H1 (cell line): ENCODE results near the gene CST8. TPM values are rescaled to one million over a fixed set of nuclear protein-coding genes. Genes with fewer than 3 reads are reported as not detected.
A peak's percentile ranks its signal among the peaks of the same experiment; 100 is the strongest.

Source experiments
- CTCF ChIA-PET: fragments of 300-600 bp; sonication (Branson Sonifier 250); formaldehyde crosslinking; loops from one replicate; lab custom pipeline; 2021; ENCODE audit not compliant: partially characterized antibody; lab: Charles Lee
- POLR2A ChIA-PET: fragments of 300-600 bp; sonication (Branson Sonifier 250); formaldehyde crosslinking; loops from one replicate; lab custom pipeline; 2021; ENCODE audit warnings: inconsistent platforms; ENCODE audit not compliant: partially characterized antibody; lab: Charles Lee
- DNase-seq, 2 experiments: peaks; one replicate each; pipeline versions ENCODE4 v3.0.0 to v3.0.0-alpha.2; 2010 to 2022; ENCODE audit warnings: low spot score in 2 of 2, low read depth in 1 of 2, mixed read lengths in 1 of 2
- FAIRE-seq: peaks from 2 replicates; lab custom pipeline; 2011; peaks lifted over from hg19 to GRCh38; lab: Jason Lieb, UNC
- H2AFZ ChIP-seq: 2 replicates; pipeline ENCODE4 v1.8.1; 2012; ENCODE audit warnings: low read length, inconsistent platforms
- H2AK5ac ChIP-seq: 2 replicates; pipeline ENCODE4 v1.6.1; 2013; ENCODE audit warnings: low read depth, low read length
- H2BK120ac ChIP-seq: replicated peaks from 2 replicates; pipeline ENCODE3; 2013; ENCODE audit warnings: low read depth, low read length, inconsistent platforms
- H2BK12ac ChIP-seq: 2 replicates; pipeline ENCODE4 v1.6.1; 2013; ENCODE audit warnings: low read depth, low read length
- H2BK15ac ChIP-seq: 2 replicates; pipeline ENCODE4 v1.6.1; 2013; ENCODE audit warnings: low read length
- H2BK20ac ChIP-seq: 2 replicates; pipeline ENCODE4 v1.6.1; 2013; ENCODE audit warnings: low read length
- H2BK5ac ChIP-seq: 2 replicates; pipeline ENCODE4 v1.6.1; 2013; ENCODE audit warnings: low read depth, low read length
- H3K14ac ChIP-seq: 2 replicates; pipeline ENCODE4 v1.6.1; 2013; ENCODE audit warnings: inconsistent platforms; ENCODE audit not compliant: insufficient read length
- H3K18ac ChIP-seq: 2 replicates; pipeline ENCODE4 v1.6.1; 2013; ENCODE audit warnings: low read length; ENCODE audit errors: extremely low read depth
- H3K23ac ChIP-seq: 2 replicates; pipeline ENCODE4 v1.6.1; 2013; ENCODE audit warnings: inconsistent platforms; ENCODE audit not compliant: insufficient read length
- H3K23me2 ChIP-seq: 2 replicates; pipeline ENCODE4 v1.6.1; 2013; ENCODE audit warnings: low read depth, low read length
- H3K27ac ChIP-seq: 2 replicates; pipeline ENCODE4 v1.6.1; 2011; ENCODE audit warnings: low read depth, low read length, inconsistent platforms
- H3K27me3 ChIP-seq, 4 experiments: replicated peaks in 1 of 4; 1 replicate in 1 of 4; 2 replicates in 3 of 4; pipeline versions ENCODE4 v1.6.1 to v1.8.1; 2011 to 2013; ENCODE audit warnings: low read length in 3 of 4, mild to moderate bottlenecking in 3 of 4, inconsistent platforms in 2 of 4, mixed read lengths in 2 of 4, moderate library complexity in 1 of 4; ENCODE audit not compliant: control insufficient read depth in 3 of 4, insufficient read depth in 3 of 4; ENCODE audit errors: extremely low read depth in 1 of 4
- H3K36me3 ChIP-seq, 4 experiments: 2 replicates each; pipeline versions ENCODE4 v1.6.1 to v1.8.1; 2011 to 2013; ENCODE audit warnings: mild to moderate bottlenecking in 4 of 4, low read length in 3 of 4, moderate library complexity in 2 of 4, control low read depth in 1 of 4, inconsistent platforms in 1 of 4; ENCODE audit not compliant: insufficient read depth in 4 of 4, control insufficient read depth in 2 of 4
- H3K4ac ChIP-seq: replicated peaks from 2 replicates; pipeline ENCODE3; 2013; ENCODE audit warnings: low read length, low read depth, mixed read lengths, inconsistent platforms; ENCODE audit not compliant: insufficient read length
- H3K4me1 ChIP-seq, 4 experiments: replicated peaks in 1 of 4; 1 replicate in 1 of 4; 2 replicates in 3 of 4; pipeline versions ENCODE4 v1.6.1 to v1.8.1; 2011 to 2013; ENCODE audit warnings: low read length in 3 of 4, inconsistent platforms in 2 of 4, mixed read lengths in 1 of 4; ENCODE audit not compliant: insufficient read depth in 4 of 4, control insufficient read depth in 3 of 4
- H3K4me2 ChIP-seq, 2 experiments: 2 replicates each; pipeline versions ENCODE4 v1.6.1 to v1.8.1; 2011 to 2013; ENCODE audit warnings: low read depth in 2 of 2, low read length in 2 of 2, control low read depth in 1 of 2, inconsistent platforms in 1 of 2, mild to moderate bottlenecking in 1 of 2; ENCODE audit not compliant: insufficient read depth in 1 of 2
- H3K4me3 ChIP-seq, 4 experiments: fragments of 200-600, 300-600 bp in 1 of 4; sonication (generic), shearing (Covaris generic), sonication (Bioruptor Twin) in 1 of 4; 2 replicates each; pipeline versions ENCODE4 v1.5.1 to v1.8.1; 2011 to 2016; ENCODE audit warnings: low read length in 4 of 4, low read depth in 3 of 4, control low read depth in 2 of 4, inconsistent platforms in 2 of 4, mild to moderate bottlenecking in 2 of 4, mixed read lengths in 1 of 4, moderate library complexity in 1 of 4; ENCODE audit not compliant: insufficient read depth in 2 of 4; ENCODE audit errors: extremely low read depth in 1 of 4
- H3K56ac ChIP-seq: replicated peaks from 2 replicates; pipeline ENCODE3; 2013; ENCODE audit warnings: low read depth, mild to moderate bottlenecking, mixed read lengths, low read length, inconsistent platforms; ENCODE audit not compliant: insufficient read length
- H3K79me1 ChIP-seq: 2 replicates; pipeline ENCODE4 v1.6.1; 2013; ENCODE audit warnings: low read depth, low read length, control low read depth
- H3K79me2 ChIP-seq, 2 experiments: 2 replicates each; pipeline versions ENCODE4 v1.6.1 to v1.8.1; 2012 to 2013; ENCODE audit warnings: low read length in 2 of 2, mild to moderate bottlenecking in 2 of 2, inconsistent platforms in 1 of 2; ENCODE audit not compliant: insufficient read depth in 2 of 2, control insufficient read depth in 1 of 2
- H3K9ac ChIP-seq, 4 experiments: replicated peaks in 1 of 4; 1 replicate in 1 of 4; 2 replicates in 3 of 4; pipeline versions ENCODE4 v1.6.1 to v1.8.1; 2011 to 2013; ENCODE audit warnings: low read depth in 3 of 4, low read length in 3 of 4, control low read depth in 2 of 4, mild to moderate bottlenecking in 2 of 4, moderate library complexity in 2 of 4, inconsistent platforms in 1 of 4; ENCODE audit errors: extremely low read depth in 1 of 4
- H3K9me3 ChIP-seq, 2 experiments: 2 replicates each; pipeline versions ENCODE4 v1.6.1 to v1.8.1; 2012 to 2013; ENCODE audit warnings: mild to moderate bottlenecking in 2 of 2, moderate library complexity in 2 of 2, control low read depth in 1 of 2, inconsistent platforms in 1 of 2, low read depth in 1 of 2, low read length in 1 of 2, mixed read lengths in 1 of 2; ENCODE audit not compliant: insufficient read depth in 2 of 2
- H4K20me1 ChIP-seq, 2 experiments: replicated peaks in 1 of 2; 2 replicates each; pipeline versions ENCODE3 to v1.8.1; 2011 to 2013; ENCODE audit warnings: inconsistent platforms in 2 of 2, low read length in 2 of 2, mild to moderate bottlenecking in 1 of 2; ENCODE audit not compliant: insufficient read depth in 2 of 2, control insufficient read depth in 1 of 2
- H4K5ac ChIP-seq: 2 replicates; pipeline ENCODE4 v1.6.1; 2013; ENCODE audit warnings: low read length, low read depth, mixed read lengths, inconsistent platforms; ENCODE audit not compliant: insufficient read length
- H4K8ac ChIP-seq: 2 replicates; pipeline ENCODE4 v1.8.0; 2013; ENCODE audit warnings: mild to moderate bottlenecking, moderate library complexity, low read length, inconsistent platforms; ENCODE audit not compliant: insufficient read depth; ENCODE audit errors: extremely low read depth
- H4K91ac ChIP-seq: replicated peaks from 2 replicates; pipeline ENCODE3; 2013; ENCODE audit warnings: low read length, mixed read lengths, inconsistent platforms; ENCODE audit not compliant: insufficient read length
- BRCA1 ChIP-seq: IDR thresholded peaks from 2 replicates; pipeline ENCODE4 v1.6.1; 2012; ENCODE audit warnings: low read depth, low read length, improper control_type of control experiment
- CBX5 ChIP-seq: fragments of 300-800, 300-1000 bp; sonication (generic); IDR thresholded peaks from 2 replicates; pipeline ENCODE4 v1.7.1; 2016; ENCODE audit warnings: antibody characterized with exemption, low read length, low read depth
- CREB1 ChIP-seq: IDR thresholded peaks from 2 replicates; pipeline ENCODE4 v1.6.1; 2012; ENCODE audit warnings: inconsistent platforms
- GABPA ChIP-seq: IDR thresholded peaks from 2 replicates; pipeline ENCODE4 v1.6.1; 2011; ENCODE audit warnings: mild to moderate bottlenecking, low read length, moderate library complexity, borderline replicate concordance; ENCODE audit not compliant: insufficient read depth
- HDAC6 ChIP-seq: IDR thresholded peaks from one replicate; pipeline ENCODE4 v1.7.1; 2012; ENCODE audit warnings: low read depth, mild to moderate bottlenecking, inconsistent platforms, low read length, moderate library complexity
- MAFK ChIP-seq: IDR thresholded peaks from 2 replicates; pipeline ENCODE4 v1.6.1; 2012; ENCODE audit warnings: low read depth, mild to moderate bottlenecking, improper control_type of control experiment, low read length
- NANOG ChIP-seq: IDR thresholded peaks from 2 replicates; pipeline ENCODE4 v1.6.1; 2011; ENCODE audit warnings: low read length, low read depth, mild to moderate bottlenecking, inconsistent platforms; ENCODE audit not compliant: insufficient read depth, poor library complexity, severe bottlenecking
- POLR2AphosphoS5 ChIP-seq: IDR thresholded peaks from 2 replicates; pipeline ENCODE4 v1.6.1; 2011; ENCODE audit warnings: low read depth, low read length
- SIN3A ChIP-seq, 2 experiments: IDR thresholded peaks in 1 of 2; conservative IDR thresholded peaks in 1 of 2; 2 replicates each; pipeline ENCODE4 v1.6.1; 2011 to 2012; ENCODE audit warnings: low read length in 2 of 2, improper control_type of control experiment in 1 of 2, low read depth in 1 of 2, mild to moderate bottlenecking in 1 of 2
- SIX5 ChIP-seq: IDR thresholded peaks from 2 replicates; pipeline ENCODE4 v1.6.1; 2011; ENCODE audit warnings: mild to moderate bottlenecking, low read depth, low read length
- TCF12 ChIP-seq: IDR thresholded peaks from 2 replicates; pipeline ENCODE4 v1.6.1; 2011; ENCODE audit warnings: low read depth, mild to moderate bottlenecking, low read length
- WGBS, 2 experiments: shearing (Covaris generic) in 1 of 2; methylation state at CpG; one replicate each; pipeline versions ENCODE4 v1.1.6 to v1.1.7; 2013 to 2015; ENCODE audit warnings: low lambda C conversion rate in 2 of 2, mixed read lengths in 2 of 2, inconsistent platforms in 1 of 2, low coverage in 1 of 2, missing lambda C conversion rate in 1 of 2; ENCODE audit not compliant: insufficient replicate concordance in 2 of 2, insufficient coverage in 1 of 2, insufficient read length in 1 of 2; ENCODE audit errors: extremely low coverage in 1 of 2, missing lambda C conversion rate in 1 of 2; 5-methylcytosine and 5-hydroxymethylcytosine counted together
- polyA plus RNA-seq, 7 experiments: library from polyadenylated mRNA; depleted of rRNA in 3 of 7; stranded (reverse) in 5 of 7; unstranded in 2 of 7; fragments of >200 nt in 5 of 7; fragments of 200-250 nt in 2 of 7; gene quantifications; 1 replicate in 5 of 7; 2 replicates in 1 of 7; 4 replicates in 1 of 7; pipeline versions ENCODE4 v1.2.1 to v1.2.3, GENCODE V29; 2011 to 2013; ENCODE audit warnings: missing spikeins in 2 of 7, mixed read lengths in 2 of 7
- total RNA-seq: library from RNA; stranded (reverse); fragmentation: NEBNext Ultra II Directional; extraction: Animal tissue kit (Norgen Biotek cat#: 25700); gene quantifications from 2 replicates; pipeline ENCODE4 v1.2.1, GENCODE V29; 2021
- TF ChIP-seq, protein P1 (sequence below): IDR thresholded peaks from 2 replicates; pipeline ENCODE4 v1.6.1; 2011; ENCODE audit warnings: low read length, improper control_type of control experiment

The CST8 gene
- total and polyA plus RNA-seq, 2 of the 8 experiments (the other 6 are each of a cell fraction or from before 2014, with no cell fraction given) = not detected

DNA sequence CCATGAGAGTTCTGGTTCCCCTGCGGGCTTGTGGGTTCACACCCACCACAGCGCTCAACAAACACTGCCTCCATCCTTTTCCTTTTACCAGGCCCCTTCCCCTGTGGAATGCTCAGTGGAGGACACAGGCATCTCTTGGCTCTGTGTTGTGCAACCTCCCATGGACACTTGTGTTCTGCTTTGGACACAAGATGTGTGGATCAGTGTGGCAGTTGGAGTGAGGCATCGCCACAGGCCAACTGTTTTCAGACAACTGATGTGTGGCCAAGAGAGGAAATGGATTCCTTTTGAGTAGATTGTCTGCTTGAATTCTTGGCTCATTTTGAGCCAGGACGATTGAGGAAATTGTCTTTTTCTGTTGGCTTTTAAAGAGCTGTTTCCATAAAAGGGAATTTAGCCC lies 26.8 kb downstream of the CST8 start:
- 93% methylated on average over 4 of the region's 4 CpGs; no CpG with 5 or more reads in 1 of the 2 experiments for WGBS, 2 experiments
- Histone ChIP-seq H3K4ac (no peak overlapping the region), H3K27ac (no peak overlapping the region), H3K56ac (no peak overlapping the region), H2BK5ac (peak overlapping the region; percentile 46; the same call in 1 of the 2 replicates), H2AFZ (no peak overlapping the region), H3K79me2 (no peaks in the 10 kb centered on the region), H2BK15ac (0 out of 2 replicates have a peak overlapping the region, but pooled peaks have one; percentile 11), H3K36me3 (no peaks in the 10 kb centered on the region), H3K4me1 (peaks cover 0 to 6% (median 3%) of the 10 kb centered on the region in 4 experiments; a peak in 2 of 7 replicates), H4K5ac (no peak overlapping the region), H2BK120ac (no peak overlapping the region), H3K27me3 (no peaks in the 10 kb centered on the region), H4K8ac (no peak overlapping the region), H3K23me2 (no peaks in the 10 kb centered on the region), H3K14ac (no peak overlapping the region), H3K4me2 (no peak overlapping the region), H2BK20ac (peak overlapping the region; percentile 76; the same call in 1 of the 2 replicates), H3K4me3 (no peak overlapping the region), H3K23ac (no peak overlapping the region), H3K18ac (0 out of 2 replicates have a peak overlapping the region, but pooled peaks have one; percentile 4), H4K91ac (peak overlapping the region; percentile 58), H3K79me1 (no peaks in the 10 kb centered on the region), H2BK12ac (peak overlapping the region; percentile 70; the same call in 1 of the 2 replicates), H2AK5ac (peak overlapping the region; percentile 76; the same call in 1 of the 2 replicates), H3K9me3 (peaks cover 3 to 6% of the 10 kb centered on the region in 2 experiments), H3K9ac (no peak overlapping the region), H4K20me1 (no peaks in the 10 kb centered on the region)
- POLR2A ChIA-PET = interaction anchor here (1.0 kb wide), 1 partner anchor 15 kb away, joined by 3 read pairs; no protein-coding TSS in a partner anchor
- DNase-seq (no peak), FAIRE-seq (no peak)
- CTCF ChIA-PET = interaction anchor here (0.6 to 2.3 kb wide), 3 partner anchors 10 to 817 kb away, joined by 3 to 12 read pairs (median 3); no protein-coding TSS in a partner anchor
- TF ChIP-seq BRCA1 = no peak
- no peak for TF ChIP-seq GABPA
- TF ChIP-seq, protein P1, sequence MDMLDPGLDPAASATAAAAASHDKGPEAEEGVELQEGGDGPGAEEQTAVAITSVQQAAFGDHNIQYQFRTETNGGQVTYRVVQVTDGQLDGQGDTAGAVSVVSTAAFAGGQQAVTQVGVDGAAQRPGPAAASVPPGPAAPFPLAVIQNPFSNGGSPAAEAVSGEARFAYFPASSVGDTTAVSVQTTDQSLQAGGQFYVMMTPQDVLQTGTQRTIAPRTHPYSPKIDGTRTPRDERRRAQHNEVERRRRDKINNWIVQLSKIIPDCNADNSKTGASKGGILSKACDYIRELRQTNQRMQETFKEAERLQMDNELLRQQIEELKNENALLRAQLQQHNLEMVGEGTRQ = no peak
- no peak for TF ChIP-seq NANOG
- TF ChIP-seq MAFK = no peak
- TF ChIP-seq TCF12 = no peak
- no peak for TF ChIP-seq SIN3A (conservative IDR thresholded peaks at IDR 0.05 in 1 of 2, IDR thresholded peaks at IDR 0.05 in 1 of 2; ENCODE audit: low read depth in 1 of 2, low read length in 2 of 2)
- no peak for TF ChIP-seq HDAC6
- no peak for TF ChIP-seq CBX5
- TF ChIP-seq CREB1 = no peak
- no peak for TF ChIP-seq SIX5
- no peak for TF ChIP-seq POLR2AphosphoS5
